ENCODE measurements around the gene COMP. TPM values are rescaled to one million over a fixed set of nuclear protein-coding genes. Genes with fewer than 3 reads are reported as not detected.

Gene COMP
- total RNA-seq, 1 experiment from 2014 or later: not detected

GRCh38 chr19:18745931-18746330 lies 45.2 kb downstream of the COMP start:
- ChIA-PET RAD21 (ENCODE audit: low non-redundant PET in 1 of 2, low total read pairs in 2 of 2, uncharacterized antibody in 2 of 2, unreplicated experiment in 2 of 2) (no interaction called here), POLR2A (interaction anchor here (0.6 kb wide), 1 partner anchor 31 kb away, joined by 4 read pairs; no protein-coding TSS in a partner anchor), CTCF (no interaction called here)
- no peaks in the 10 kb centered on the region for H3K9me2 ChIP-seq (ENCODE audit: insufficient read depth)
- no peak overlapping the region for H2AFZ ChIP-seq (ENCODE audit: low read depth, low read length, poor library complexity, severe bottlenecking)
- ATAC-seq (no peak), DNase-seq (ENCODE audit: low read depth, low spot score) (no peak)
- H3K4me1 ChIP-seq (ENCODE audit: control insufficient read depth in 1 of 2, insufficient read depth in 2 of 2, low read length in 2 of 2): no peaks in the 10 kb centered on the region; a peak in 2 of 4 replicates
- TF ChIP-seq ZBTB33 (IDR thresholded peaks at IDR 0.05; ENCODE audit: extremely low read depth, insufficient replicate concordance, low read length): no peak
- TF ChIP-seq EZH2phosphoT487 (IDR thresholded peaks at IDR 0.05; ENCODE audit: borderline replicate concordance): no peak
- TF ChIP-seq POLR2AphosphoS5 (IDR thresholded peaks at IDR 0.05; ENCODE audit: low read depth, low read length): no peak
- no peak for TF ChIP-seq SRF (IDR thresholded peaks at IDR 0.05; ENCODE audit: low read depth)
- no peak for TF ChIP-seq CEBPB (IDR thresholded peaks at IDR 0.05; ENCODE audit: low read depth)
- TF ChIP-seq YY1 (IDR thresholded peaks at IDR 0.05; ENCODE audit: extremely low read depth, insufficient replicate concordance, low read depth, low read length): no peak
- TF ChIP-seq RAD21 (IDR thresholded peaks at IDR 0.05; ENCODE audit: low read depth): no peak
- TF ChIP-seq JUND (IDR thresholded peaks at IDR 0.05): no peak
- TF ChIP-seq ELF1 (IDR thresholded peaks at IDR 0.05; ENCODE audit: borderline replicate concordance, low read depth): no peak
- TF ChIP-seq, protein P1, sequence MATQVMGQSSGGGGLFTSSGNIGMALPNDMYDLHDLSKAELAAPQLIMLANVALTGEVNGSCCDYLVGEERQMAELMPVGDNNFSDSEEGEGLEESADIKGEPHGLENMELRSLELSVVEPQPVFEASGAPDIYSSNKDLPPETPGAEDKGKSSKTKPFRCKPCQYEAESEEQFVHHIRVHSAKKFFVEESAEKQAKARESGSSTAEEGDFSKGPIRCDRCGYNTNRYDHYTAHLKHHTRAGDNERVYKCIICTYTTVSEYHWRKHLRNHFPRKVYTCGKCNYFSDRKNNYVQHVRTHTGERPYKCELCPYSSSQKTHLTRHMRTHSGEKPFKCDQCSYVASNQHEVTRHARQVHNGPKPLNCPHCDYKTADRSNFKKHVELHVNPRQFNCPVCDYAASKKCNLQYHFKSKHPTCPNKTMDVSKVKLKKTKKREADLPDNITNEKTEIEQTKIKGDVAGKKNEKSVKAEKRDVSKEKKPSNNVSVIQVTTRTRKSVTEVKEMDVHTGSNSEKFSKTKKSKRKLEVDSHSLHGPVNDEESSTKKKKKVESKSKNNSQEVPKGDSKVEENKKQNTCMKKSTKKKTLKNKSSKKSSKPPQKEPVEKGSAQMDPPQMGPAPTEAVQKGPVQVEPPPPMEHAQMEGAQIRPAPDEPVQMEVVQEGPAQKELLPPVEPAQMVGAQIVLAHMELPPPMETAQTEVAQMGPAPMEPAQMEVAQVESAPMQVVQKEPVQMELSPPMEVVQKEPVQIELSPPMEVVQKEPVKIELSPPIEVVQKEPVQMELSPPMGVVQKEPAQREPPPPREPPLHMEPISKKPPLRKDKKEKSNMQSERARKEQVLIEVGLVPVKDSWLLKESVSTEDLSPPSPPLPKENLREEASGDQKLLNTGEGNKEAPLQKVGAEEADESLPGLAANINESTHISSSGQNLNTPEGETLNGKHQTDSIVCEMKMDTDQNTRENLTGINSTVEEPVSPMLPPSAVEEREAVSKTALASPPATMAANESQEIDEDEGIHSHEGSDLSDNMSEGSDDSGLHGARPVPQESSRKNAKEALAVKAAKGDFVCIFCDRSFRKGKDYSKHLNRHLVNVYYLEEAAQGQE (IDR thresholded peaks at IDR 0.05; ENCODE audit: low read depth): no peak
- TF ChIP-seq, protein P2, sequence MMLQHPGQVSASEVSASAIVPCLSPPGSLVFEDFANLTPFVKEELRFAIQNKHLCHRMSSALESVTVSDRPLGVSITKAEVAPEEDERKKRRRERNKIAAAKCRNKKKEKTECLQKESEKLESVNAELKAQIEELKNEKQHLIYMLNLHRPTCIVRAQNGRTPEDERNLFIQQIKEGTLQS (IDR thresholded peaks at IDR 0.05): no peak
- H3K27me3 ChIP-seq (ENCODE audit: insufficient read depth, low read length): no peaks in the 10 kb centered on the region
- H4K20me1 ChIP-seq (ENCODE audit: insufficient read depth): no peaks in the 10 kb centered on the region
- no peak overlapping the region for H3K4me2 ChIP-seq (ENCODE audit: low read length)
- peaks cover 0 to 5% of the 10 kb centered on the region in 2 experiments; a peak in 1 of 4 replicates for H3K36me3 ChIP-seq (ENCODE audit: control insufficient read depth in 1 of 2, insufficient read depth in 2 of 2, low read length in 2 of 2)
- BruUV-seq (replicated peaks): no TSS peak
- no peaks in the 10 kb centered on the region for H3K79me2 ChIP-seq (ENCODE audit: insufficient read depth, low read length)
- no peak overlapping the region for H3K27ac ChIP-seq (ENCODE audit: low read depth, low read length)
- no peaks in the 10 kb centered on the region for H3K9me3 ChIP-seq (ENCODE audit: control insufficient read depth in 1 of 2, insufficient read depth in 1 of 2, low read depth in 1 of 2, low read length in 2 of 2)
- no peak overlapping the region for H3K9ac ChIP-seq (ENCODE audit: low read length)
- intact Hi-C loops (cut with micrococcal nuclease): no loop called here
- no peak overlapping the region for H3K4me3 ChIP-seq (replicated peaks in 1 of 2; ENCODE audit: low read depth in 1 of 2, low read length in 2 of 2)

All from HCT116 (cell line).